HL-60/S4 treated with retinoic acid at 250 ng/mL for 4 days and 3 days (cell line): Measurements from ENCODE around the gene GMPR2.

ENCODE experiments used
- in situ Hi-C: fragments of 300-500 bp; cut with MboI; formaldehyde crosslinking; loops from 2 replicates; pipeline ENCODE4 v1.7.0; 2022; ENCODE audit warnings: low sequenced_read_pairs

GMPR2 gene

DNA sequence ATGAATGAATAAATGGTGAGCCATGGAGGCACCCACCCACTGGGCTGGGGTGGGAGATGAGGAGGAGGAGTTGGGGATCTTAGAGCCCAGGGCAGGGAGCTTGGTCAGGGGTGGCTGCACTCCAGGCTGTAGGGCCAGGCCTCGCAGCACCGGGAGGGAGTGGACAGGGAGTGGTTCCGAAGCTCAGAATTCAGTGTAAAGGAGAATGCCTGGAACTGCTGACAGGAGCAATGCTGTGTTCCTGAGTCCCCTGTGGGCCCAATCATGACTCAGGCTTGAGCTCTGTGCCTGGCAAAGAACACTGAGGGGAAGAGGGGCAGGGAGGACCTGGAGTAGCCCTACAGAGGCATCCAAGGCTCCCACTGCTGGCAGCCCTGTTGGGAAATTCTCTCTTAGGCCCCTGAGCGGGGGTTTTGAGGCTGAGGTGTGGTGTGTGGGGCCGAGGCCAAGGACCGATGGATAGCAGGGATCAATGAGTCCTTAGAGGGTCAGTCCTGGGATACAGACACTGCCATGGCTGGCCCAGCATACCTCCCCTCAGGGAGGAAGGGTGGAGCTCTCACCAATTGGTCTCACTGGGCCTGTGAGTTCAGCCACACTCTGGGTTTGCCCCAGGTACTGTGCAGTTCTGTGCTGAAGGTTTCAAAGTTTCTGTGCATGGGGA is 48.2 kb downstream of the GMPR2 start:
- in situ Hi-C loops, result no loop called here

DNA sequence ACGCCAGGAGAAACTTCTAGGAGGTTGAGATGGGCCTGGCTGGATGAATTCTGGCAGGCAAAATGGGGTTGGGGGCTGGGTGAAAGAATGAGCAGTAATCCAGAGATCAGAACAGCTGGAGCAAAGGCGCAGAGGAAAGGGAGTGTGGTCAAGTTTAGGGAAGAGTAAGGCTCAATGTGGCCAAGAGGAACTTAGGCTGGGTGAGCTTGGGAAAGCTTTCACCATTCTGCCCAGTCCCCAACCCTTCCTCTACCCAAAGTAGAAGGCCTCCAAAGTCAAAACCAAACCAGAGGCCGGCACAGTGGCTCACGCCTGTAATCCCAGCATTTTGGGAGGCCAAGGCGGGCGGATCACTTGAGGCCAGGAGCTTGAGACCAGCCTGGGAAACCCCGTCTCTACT is 48.9 kb downstream of the GMPR2 start:
- in situ Hi-C loops, result no loop called here

DNA sequence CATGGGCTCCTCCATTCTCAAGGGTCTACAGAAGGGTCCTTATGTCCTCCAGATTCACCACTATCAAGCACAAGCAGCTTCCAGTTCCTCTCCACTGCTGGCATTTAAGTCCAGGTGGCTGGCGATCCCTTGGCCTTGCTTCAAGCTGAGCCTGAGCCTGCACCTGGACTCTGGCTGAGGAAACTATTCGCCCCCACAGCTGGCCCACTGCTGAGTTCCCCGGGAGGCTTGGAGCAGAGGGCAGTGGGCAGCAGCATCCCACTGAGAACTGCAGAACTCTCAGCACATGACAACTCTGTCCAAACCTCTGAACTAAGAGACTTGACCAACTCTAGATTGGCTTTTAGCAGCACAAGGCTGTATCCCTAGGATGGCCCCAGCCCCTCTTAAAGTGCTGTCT is 50.0 kb downstream of the GMPR2 start:
- in situ Hi-C loops, result no loop called here

GRCh38 chr14:24283796-24284460 is 51.2 kb downstream of the GMPR2 start:
- in situ Hi-C loops, result no loop called here

GRCh38 chr14:24284501-24285035 is 51.8 kb downstream of the GMPR2 start:
- in situ Hi-C loops, result no loop called here

DNA sequence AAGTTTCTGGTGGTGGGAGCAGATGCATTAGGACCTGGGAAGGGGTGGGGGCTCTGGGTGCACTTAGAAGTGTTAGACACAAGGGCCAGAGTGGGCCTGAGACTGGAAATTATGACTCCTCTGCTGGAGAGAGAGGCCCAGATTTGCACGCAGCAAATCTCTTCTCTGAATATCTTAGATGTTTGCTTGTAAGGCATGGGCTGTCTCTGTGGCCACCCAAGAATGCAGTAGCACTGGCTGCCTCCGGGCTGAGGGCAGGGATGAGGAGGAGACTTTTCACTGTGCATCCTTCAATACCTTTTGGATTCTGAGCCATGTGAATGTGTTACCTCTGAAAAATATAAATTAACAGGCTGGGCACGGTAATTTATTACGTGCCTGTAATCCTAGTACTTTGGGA is 52.6 kb downstream of the GMPR2 start:
- in situ Hi-C loops, result no loop called here

GRCh38 chr14:24286996-24287395 is 54.3 kb downstream of the GMPR2 start:
- in situ Hi-C loops, result no loop called here
